Measurements from ENCODE around the gene TNFRSF21. TPM values are rescaled to one million over a fixed set of nuclear protein-coding genes. Genes with fewer than 3 reads are reported as not detected.

TNFRSF21 gene
- total and polyA plus RNA-seq, 2 of the 8 experiments (the other 6 are each of a cell fraction or from before 2014, with no cell fraction given) = 16.4 to 52.7 TPM

DNA sequence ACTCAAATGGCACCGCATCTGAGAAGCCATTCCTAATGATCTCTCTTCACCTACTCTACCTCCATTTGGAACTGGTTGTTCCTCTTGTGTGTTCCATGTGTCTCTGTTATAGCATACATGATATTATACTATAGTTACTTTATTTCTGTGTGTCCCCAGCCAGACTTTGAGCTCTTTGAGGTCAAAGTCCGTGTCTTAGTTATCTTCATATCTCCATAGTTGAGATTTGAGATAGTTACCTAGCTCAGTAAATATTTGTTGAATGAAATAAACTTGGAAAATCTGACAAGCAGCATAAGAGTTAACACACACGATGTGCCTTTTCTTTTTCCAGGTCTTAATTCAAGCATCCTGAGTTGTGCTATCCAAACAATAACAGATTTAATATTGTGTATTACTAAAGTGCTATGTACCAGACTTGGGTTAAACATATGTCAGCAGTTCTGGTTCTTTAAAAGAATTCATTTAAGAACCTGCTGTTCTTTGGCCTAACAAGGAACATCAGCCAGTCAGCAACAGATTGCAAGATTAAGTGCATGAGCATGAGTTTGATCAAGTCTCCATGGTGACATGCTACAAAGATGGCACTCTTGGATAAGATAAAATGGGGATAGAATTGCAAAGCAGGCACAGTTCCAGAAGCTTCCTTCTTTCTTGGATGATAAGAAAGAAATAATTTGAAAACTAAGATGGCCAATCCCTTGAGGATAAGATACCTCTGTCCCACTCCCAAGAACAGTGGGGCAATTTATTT, 8.7 kb upstream of the TNFRSF21 start (continued):
- TF ChIP-seq, protein P1, sequence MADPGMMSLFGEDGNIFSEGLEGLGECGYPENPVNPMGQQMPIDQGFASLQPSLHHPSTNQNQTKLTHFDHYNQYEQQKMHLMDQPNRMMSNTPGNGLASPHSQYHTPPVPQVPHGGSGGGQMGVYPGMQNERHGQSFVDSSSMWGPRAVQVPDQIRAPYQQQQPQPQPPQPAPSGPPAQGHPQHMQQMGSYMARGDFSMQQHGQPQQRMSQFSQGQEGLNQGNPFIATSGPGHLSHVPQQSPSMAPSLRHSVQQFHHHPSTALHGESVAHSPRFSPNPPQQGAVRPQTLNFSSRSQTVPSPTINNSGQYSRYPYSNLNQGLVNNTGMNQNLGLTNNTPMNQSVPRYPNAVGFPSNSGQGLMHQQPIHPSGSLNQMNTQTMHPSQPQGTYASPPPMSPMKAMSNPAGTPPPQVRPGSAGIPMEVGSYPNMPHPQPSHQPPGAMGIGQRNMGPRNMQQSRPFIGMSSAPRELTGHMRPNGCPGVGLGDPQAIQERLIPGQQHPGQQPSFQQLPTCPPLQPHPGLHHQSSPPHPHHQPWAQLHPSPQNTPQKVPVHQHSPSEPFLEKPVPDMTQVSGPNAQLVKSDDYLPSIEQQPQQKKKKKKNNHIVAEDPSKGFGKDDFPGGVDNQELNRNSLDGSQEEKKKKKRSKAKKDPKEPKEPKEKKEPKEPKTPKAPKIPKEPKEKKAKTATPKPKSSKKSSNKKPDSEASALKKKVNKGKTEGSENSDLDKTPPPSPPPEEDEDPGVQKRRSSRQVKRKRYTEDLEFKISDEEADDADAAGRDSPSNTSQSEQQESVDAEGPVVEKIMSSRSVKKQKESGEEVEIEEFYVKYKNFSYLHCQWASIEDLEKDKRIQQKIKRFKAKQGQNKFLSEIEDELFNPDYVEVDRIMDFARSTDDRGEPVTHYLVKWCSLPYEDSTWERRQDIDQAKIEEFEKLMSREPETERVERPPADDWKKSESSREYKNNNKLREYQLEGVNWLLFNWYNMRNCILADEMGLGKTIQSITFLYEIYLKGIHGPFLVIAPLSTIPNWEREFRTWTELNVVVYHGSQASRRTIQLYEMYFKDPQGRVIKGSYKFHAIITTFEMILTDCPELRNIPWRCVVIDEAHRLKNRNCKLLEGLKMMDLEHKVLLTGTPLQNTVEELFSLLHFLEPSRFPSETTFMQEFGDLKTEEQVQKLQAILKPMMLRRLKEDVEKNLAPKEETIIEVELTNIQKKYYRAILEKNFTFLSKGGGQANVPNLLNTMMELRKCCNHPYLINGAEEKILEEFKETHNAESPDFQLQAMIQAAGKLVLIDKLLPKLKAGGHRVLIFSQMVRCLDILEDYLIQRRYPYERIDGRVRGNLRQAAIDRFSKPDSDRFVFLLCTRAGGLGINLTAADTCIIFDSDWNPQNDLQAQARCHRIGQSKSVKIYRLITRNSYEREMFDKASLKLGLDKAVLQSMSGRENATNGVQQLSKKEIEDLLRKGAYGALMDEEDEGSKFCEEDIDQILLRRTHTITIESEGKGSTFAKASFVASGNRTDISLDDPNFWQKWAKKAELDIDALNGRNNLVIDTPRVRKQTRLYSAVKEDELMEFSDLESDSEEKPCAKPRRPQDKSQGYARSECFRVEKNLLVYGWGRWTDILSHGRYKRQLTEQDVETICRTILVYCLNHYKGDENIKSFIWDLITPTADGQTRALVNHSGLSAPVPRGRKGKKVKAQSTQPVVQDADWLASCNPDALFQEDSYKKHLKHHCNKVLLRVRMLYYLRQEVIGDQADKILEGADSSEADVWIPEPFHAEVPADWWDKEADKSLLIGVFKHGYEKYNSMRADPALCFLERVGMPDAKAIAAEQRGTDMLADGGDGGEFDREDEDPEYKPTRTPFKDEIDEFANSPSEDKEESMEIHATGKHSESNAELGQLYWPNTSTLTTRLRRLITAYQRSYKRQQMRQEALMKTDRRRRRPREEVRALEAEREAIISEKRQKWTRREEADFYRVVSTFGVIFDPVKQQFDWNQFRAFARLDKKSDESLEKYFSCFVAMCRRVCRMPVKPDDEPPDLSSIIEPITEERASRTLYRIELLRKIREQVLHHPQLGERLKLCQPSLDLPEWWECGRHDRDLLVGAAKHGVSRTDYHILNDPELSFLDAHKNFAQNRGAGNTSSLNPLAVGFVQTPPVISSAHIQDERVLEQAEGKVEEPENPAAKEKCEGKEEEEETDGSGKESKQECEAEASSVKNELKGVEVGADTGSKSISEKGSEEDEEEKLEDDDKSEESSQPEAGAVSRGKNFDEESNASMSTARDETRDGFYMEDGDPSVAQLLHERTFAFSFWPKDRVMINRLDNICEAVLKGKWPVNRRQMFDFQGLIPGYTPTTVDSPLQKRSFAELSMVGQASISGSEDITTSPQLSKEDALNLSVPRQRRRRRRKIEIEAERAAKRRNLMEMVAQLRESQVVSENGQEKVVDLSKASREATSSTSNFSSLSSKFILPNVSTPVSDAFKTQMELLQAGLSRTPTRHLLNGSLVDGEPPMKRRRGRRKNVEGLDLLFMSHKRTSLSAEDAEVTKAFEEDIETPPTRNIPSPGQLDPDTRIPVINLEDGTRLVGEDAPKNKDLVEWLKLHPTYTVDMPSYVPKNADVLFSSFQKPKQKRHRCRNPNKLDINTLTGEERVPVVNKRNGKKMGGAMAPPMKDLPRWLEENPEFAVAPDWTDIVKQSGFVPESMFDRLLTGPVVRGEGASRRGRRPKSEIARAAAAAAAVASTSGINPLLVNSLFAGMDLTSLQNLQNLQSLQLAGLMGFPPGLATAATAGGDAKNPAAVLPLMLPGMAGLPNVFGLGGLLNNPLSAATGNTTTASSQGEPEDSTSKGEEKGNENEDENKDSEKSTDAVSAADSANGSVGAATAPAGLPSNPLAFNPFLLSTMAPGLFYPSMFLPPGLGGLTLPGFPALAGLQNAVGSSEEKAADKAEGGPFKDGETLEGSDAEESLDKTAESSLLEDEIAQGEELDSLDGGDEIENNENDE (IDR thresholded peaks at IDR 0.05; ENCODE audit: insufficient replicate concordance, low read length) = no peak
- no peak for TF ChIP-seq HDAC2 (IDR thresholded peaks at IDR 0.05; ENCODE audit: borderline replicate concordance in 1 of 2, low read depth in 2 of 2, low read length in 2 of 2)
- TF ChIP-seq YY1 (IDR thresholded peaks at IDR 0.05; ENCODE audit: low read depth, low read length) = no peak
- no peak for TF ChIP-seq POLR2AphosphoS5 (IDR thresholded peaks at IDR 0.05; ENCODE audit: low read depth, low read length)
- TF ChIP-seq, protein P2, sequence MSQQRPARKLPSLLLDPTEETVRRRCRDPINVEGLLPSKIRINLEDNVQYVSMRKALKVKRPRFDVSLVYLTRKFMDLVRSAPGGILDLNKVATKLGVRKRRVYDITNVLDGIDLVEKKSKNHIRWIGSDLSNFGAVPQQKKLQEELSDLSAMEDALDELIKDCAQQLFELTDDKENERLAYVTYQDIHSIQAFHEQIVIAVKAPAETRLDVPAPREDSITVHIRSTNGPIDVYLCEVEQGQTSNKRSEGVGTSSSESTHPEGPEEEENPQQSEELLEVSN (IDR thresholded peaks at IDR 0.05) = no peak
- no peak for TF ChIP-seq SIX5 (IDR thresholded peaks at IDR 0.05; ENCODE audit: low read depth, low read length)
- no peak for TF ChIP-seq RBBP5 (IDR thresholded peaks at IDR 0.05; ENCODE audit: borderline replicate concordance, low read depth, low read length)
